ENCODE data around the gene NAT9. TPM values are rescaled to one million over a fixed set of nuclear protein-coding genes. Genes with fewer than 3 reads are reported as not detected.
A peak's percentile ranks its signal among the peaks of the same experiment; 100 is the strongest.

The NAT9 gene, protein sequence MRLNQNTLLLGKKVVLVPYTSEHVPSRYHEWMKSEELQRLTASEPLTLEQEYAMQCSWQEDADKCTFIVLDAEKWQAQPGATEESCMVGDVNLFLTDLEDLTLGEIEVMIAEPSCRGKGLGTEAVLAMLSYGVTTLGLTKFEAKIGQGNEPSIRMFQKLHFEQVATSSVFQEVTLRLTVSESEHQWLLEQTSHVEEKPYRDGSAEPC
- total RNA-seq (2022) (58.1 and 64.8 TPM in 2 replicates), Bru-seq, nascent RNA (percentile 75 among the genes with signal in this experiment), BruChase-seq, experiment 1, labeled RNA remaining after a 6-hour chase (percentile 75 among the genes with signal in this experiment), BruChase-seq, experiment 2, labeled RNA remaining after a 2-hour chase (percentile 81 among the genes with signal in this experiment)
- long read RNA-seq, transcript NAT9-210 (7 exons, 1,860 nt), result major isoform, 38 of 194 reads
- long read RNA-seq, transcript NAT9-225 (6 exons, 1,993 nt), result minor isoform, 8 of 194 reads
- long read RNA-seq, transcript NAT9-201 (7 exons, 1,875 nt), result minor isoform, 27 of 194 reads
- long read RNA-seq, transcript NAT9-224 (6 exons, 583 nt), result minor isoform, 6 of 194 reads
- long read RNA-seq, partial matches to known transcripts, result 7 of 194 reads
- long read RNA-seq, other reads (novel, unspliced or antisense), result 96 of 194 reads

- no peaks in the 10 kb centered on the region for H3K9me3 Mint-ChIP-seq (ENCODE audit: unreplicated experiment)
- intact Hi-C loops (cut with micrococcal nuclease), result no loop called here
These were observed at the start of gene NAT9 for GRCh38 chr17:74776044-74776962. NAT9 (minus strand) TSS chr17:74776345; CDS start chr17:74775698, 647 bp downstream.

DNA sequence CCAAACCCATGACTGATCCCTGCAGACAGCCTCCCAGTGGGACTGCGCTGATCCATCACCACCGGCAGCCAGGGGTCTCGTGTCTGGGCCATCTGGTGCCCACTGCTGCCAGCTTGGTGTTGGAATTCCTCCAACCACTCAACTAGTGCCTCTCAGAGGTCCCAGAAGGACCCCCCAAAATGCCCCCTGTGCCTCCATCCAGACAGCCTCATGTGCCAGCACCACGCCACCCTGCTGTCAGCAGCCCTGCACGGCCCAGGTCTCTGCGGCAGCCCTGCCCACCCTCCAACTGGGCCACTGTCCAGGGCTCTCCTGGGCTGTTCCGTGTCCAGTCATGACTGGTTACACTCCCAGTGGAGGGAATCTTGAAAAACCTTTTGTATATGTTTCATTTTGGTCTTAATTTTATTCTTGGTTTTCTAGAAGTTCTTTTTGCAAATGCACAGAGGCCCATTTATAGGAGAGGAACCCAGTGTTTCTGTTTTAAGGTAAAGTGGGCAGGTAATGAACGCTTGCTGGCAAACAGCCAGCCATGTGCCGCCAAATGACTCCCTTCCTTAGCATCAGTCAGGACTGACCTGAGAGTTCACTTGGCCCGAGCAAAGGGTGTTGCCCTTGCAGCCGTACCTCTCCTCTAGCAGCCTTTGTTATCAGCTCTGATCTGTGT is 48.9 kb upstream of the NAT9 start:
- Mint-ChIP-seq H3K4me1 (ENCODE audit: insufficient read depth, unreplicated experiment) (no peaks in the 10 kb centered on the region), H3K36me3 (ENCODE audit: insufficient read depth, unreplicated experiment) (no peaks in the 10 kb centered on the region), H3K4me3 (ENCODE audit: unreplicated experiment) (no peak overlapping the region), H3K27ac (ENCODE audit: low read depth, unreplicated experiment) (no peak overlapping the region), H3K9me3 (ENCODE audit: unreplicated experiment) (no peaks in the 10 kb centered on the region), H3K27me3 (ENCODE audit: insufficient read depth, unreplicated experiment) (no peaks in the 10 kb centered on the region)
- intact Hi-C loops (cut with micrococcal nuclease), result no loop called here
- TF ChIP-seq, protein P1, sequence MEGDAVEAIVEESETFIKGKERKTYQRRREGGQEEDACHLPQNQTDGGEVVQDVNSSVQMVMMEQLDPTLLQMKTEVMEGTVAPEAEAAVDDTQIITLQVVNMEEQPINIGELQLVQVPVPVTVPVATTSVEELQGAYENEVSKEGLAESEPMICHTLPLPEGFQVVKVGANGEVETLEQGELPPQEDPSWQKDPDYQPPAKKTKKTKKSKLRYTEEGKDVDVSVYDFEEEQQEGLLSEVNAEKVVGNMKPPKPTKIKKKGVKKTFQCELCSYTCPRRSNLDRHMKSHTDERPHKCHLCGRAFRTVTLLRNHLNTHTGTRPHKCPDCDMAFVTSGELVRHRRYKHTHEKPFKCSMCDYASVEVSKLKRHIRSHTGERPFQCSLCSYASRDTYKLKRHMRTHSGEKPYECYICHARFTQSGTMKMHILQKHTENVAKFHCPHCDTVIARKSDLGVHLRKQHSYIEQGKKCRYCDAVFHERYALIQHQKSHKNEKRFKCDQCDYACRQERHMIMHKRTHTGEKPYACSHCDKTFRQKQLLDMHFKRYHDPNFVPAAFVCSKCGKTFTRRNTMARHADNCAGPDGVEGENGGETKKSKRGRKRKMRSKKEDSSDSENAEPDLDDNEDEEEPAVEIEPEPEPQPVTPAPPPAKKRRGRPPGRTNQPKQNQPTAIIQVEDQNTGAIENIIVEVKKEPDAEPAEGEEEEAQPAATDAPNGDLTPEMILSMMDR (IDR thresholded peaks at IDR 0.05; ENCODE audit: unreplicated experiment), result no peak
- BruUV-seq (replicated peaks), result no TSS peak
- CTCF ChIA-PET, result no interaction called here
- DNase-seq (ENCODE audit: unreplicated experiment), result no peak
- POLR2A ChIA-PET, result no interaction called here

More at GRCh38 chr17:74776044-74776962, at the start of gene NAT9:
- ChIA-PET POLR2A (interaction anchor here (0.5 to 3.0 kb wide), 12 partner anchors 14 to 429 kb away, joined by 3 to 22 read pairs (median 4); partner anchors contain the start of genes CD300H, FDXR and NUP85), CTCF (interaction anchor here (1.0 to 2.7 kb wide), 6 partner anchors 17 to 119 kb away, joined by 3 to 8 read pairs (median 4); no protein-coding TSS in a partner anchor)
- TF ChIP-seq, protein P1 (IDR thresholded peaks at IDR 0.05; ENCODE audit: unreplicated experiment), result no peak
- no TSS peak for BruUV-seq (replicated peaks)
- peaks cover 21% of the 10 kb centered on the region for H3K36me3 Mint-ChIP-seq (ENCODE audit: insufficient read depth, unreplicated experiment)
- H3K4me3 Mint-ChIP-seq (ENCODE audit: unreplicated experiment), result peak within 1 kb of the TSS; percentile 100
- peak; percentile 95 for DNase-seq (ENCODE audit: unreplicated experiment)
- no peaks in the 10 kb centered on the region for H3K27me3 Mint-ChIP-seq (ENCODE audit: insufficient read depth, unreplicated experiment)
- H3K4me1 Mint-ChIP-seq (ENCODE audit: insufficient read depth, unreplicated experiment), result peaks cover 16% of the 10 kb centered on the region
- peak within 1 kb of the TSS; percentile 98 for H3K27ac Mint-ChIP-seq (ENCODE audit: low read depth, unreplicated experiment)

GRCh38 chr17:74822939-74823367 is 46.8 kb upstream of the NAT9 start:
- DNase-seq (ENCODE audit: unreplicated experiment), result no peak
- H3K4me1 Mint-ChIP-seq (ENCODE audit: insufficient read depth, unreplicated experiment), result no peaks in the 10 kb centered on the region
- H3K36me3 Mint-ChIP-seq (ENCODE audit: insufficient read depth, unreplicated experiment), result no peaks in the 10 kb centered on the region
- CTCF ChIA-PET, result no interaction called here
- H3K27me3 Mint-ChIP-seq (ENCODE audit: insufficient read depth, unreplicated experiment), result no peaks in the 10 kb centered on the region
- H3K9me3 Mint-ChIP-seq (ENCODE audit: unreplicated experiment), result no peaks in the 10 kb centered on the region
- POLR2A ChIA-PET, result no interaction called here
- TF ChIP-seq, protein P1 (IDR thresholded peaks at IDR 0.05; ENCODE audit: unreplicated experiment), result no peak
- no TSS peak for BruUV-seq (replicated peaks)
- intact Hi-C loops (cut with micrococcal nuclease), result no loop called here
- H3K4me3 Mint-ChIP-seq (ENCODE audit: unreplicated experiment), result no peak overlapping the region
- no peak overlapping the region for H3K27ac Mint-ChIP-seq (ENCODE audit: low read depth, unreplicated experiment)
